Testis (tissue), 2 donors: ENCODE measurements around the gene TSKU.

Source experiments
- POLR2A ChIP-seq: fragments of 450-650 bp; IDR thresholded peaks from one replicate; pipeline ENCODE4 v1.6.1; 2017; ENCODE audit warnings: antibody characterized with exemption, mild to moderate bottlenecking, moderate library complexity
- TF ChIP-seq, protein P1 (sequence below), 3 experiments: fragments of 450-650 bp in 2 of 3; fragments of 200-600 bp in 1 of 3; sonication (generic) in 1 of 3; IDR thresholded peaks; one replicate each; pipeline ENCODE4 v1.5.1; 2016 to 2019; ENCODE audit warnings: antibody characterized with exemption in 3 of 3, mild to moderate bottlenecking in 2 of 3, moderate library complexity in 1 of 3

DNA sequence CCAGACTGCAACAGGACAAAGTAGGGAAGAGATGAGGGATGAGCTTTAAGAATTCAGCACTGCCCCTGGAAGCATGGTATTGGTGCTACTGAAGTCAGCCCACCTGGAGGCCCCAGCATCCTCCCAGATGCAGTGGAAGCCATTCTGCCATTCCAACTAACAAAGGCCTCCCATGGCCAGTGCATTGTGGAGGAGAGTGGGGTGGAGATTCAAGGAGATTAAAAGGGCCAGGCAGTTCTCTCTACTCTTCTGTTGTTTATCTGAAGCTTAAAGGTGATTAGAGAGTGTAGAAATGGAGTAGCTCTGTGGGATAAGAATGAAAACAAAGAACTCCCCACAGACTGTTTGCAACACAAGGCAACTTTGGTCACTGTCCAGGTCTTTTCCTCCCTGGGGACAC is 24.1 kb upstream of the TSKU start:
- TF ChIP-seq, protein P1, sequence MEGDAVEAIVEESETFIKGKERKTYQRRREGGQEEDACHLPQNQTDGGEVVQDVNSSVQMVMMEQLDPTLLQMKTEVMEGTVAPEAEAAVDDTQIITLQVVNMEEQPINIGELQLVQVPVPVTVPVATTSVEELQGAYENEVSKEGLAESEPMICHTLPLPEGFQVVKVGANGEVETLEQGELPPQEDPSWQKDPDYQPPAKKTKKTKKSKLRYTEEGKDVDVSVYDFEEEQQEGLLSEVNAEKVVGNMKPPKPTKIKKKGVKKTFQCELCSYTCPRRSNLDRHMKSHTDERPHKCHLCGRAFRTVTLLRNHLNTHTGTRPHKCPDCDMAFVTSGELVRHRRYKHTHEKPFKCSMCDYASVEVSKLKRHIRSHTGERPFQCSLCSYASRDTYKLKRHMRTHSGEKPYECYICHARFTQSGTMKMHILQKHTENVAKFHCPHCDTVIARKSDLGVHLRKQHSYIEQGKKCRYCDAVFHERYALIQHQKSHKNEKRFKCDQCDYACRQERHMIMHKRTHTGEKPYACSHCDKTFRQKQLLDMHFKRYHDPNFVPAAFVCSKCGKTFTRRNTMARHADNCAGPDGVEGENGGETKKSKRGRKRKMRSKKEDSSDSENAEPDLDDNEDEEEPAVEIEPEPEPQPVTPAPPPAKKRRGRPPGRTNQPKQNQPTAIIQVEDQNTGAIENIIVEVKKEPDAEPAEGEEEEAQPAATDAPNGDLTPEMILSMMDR (IDR thresholded peaks at IDR 0.05): no peak
- no peak for TF ChIP-seq POLR2A
